Activated B cell treated with CpG ODN at 0.5 μM for 24 hours (primary cell): ENCODE data around the gene IPP. TPM values are rescaled to one million over a fixed set of nuclear protein-coding genes. Genes with fewer than 3 reads are reported as not detected.

Source experiments
- ATAC-seq: fragments of 200-7000 bp; cut with Tn5 transposase; one replicate; pipeline ENCODE4 v1.10.0; 2021; ENCODE audit warnings: low read depth, mild to moderate bottlenecking, moderate library complexity
- CTCF ChIA-PET: fragments of 350-600 bp; sonication (Branson Sonifier 250); formaldehyde crosslinking; loops from one replicate; lab custom pipeline; 2021; ENCODE audit warnings: antibody characterized with exemption; lab: Charles Lee
- POLR2A ChIA-PET: fragments of 350-600 bp; sonication (Branson Sonifier 250); formaldehyde crosslinking; loops from one replicate; lab custom pipeline; 2021; ENCODE audit warnings: antibody characterized with exemption; lab: Charles Lee
- DNase-seq: peaks from one replicate; pipeline ENCODE4 v3.0.0; 2022
- H3K27ac Mint-ChIP-seq: one replicate; pipeline ENCODE4 v1.8.0; 2020; ENCODE audit warnings: mixed read lengths
- H3K27me3 Mint-ChIP-seq: one replicate; pipeline ENCODE4 v1.8.0; 2021; ENCODE audit warnings: mixed read lengths
- H3K36me3 Mint-ChIP-seq: one replicate; pipeline ENCODE4 v1.8.0; 2021; ENCODE audit warnings: low read depth, mixed read lengths
- H3K4me1 Mint-ChIP-seq: one replicate; pipeline ENCODE4 v1.8.0; 2021; ENCODE audit warnings: mixed read lengths
- H3K4me3 Mint-ChIP-seq: one replicate; pipeline ENCODE4 v1.8.0; 2020; ENCODE audit warnings: mild to moderate bottlenecking, mixed read lengths
- H3K9me3 Mint-ChIP-seq: one replicate; pipeline ENCODE4 v1.8.0; 2020; ENCODE audit warnings: mixed read lengths
- intact Hi-C: fragments of 100-400 bp; cut with micrococcal nuclease; formaldehyde crosslinking; loops from one replicate; pipeline ENCODE4 v1.15.1; 2024
- total RNA-seq: library from RNA; stranded (reverse); gene quantifications from 2 replicates; pipeline ENCODE4 v1.2.3, GENCODE V29; 2022
- TF ChIP-seq, protein P1 (sequence below): fragments of 200-600 bp; IDR thresholded peaks from one replicate; pipeline ENCODE4 v1.8.0; 2022; ENCODE audit warnings: antibody characterized with exemption, mild to moderate bottlenecking

Gene IPP
- total RNA-seq, 1 donor from 2014 or later: 11.4 TPM

DNA sequence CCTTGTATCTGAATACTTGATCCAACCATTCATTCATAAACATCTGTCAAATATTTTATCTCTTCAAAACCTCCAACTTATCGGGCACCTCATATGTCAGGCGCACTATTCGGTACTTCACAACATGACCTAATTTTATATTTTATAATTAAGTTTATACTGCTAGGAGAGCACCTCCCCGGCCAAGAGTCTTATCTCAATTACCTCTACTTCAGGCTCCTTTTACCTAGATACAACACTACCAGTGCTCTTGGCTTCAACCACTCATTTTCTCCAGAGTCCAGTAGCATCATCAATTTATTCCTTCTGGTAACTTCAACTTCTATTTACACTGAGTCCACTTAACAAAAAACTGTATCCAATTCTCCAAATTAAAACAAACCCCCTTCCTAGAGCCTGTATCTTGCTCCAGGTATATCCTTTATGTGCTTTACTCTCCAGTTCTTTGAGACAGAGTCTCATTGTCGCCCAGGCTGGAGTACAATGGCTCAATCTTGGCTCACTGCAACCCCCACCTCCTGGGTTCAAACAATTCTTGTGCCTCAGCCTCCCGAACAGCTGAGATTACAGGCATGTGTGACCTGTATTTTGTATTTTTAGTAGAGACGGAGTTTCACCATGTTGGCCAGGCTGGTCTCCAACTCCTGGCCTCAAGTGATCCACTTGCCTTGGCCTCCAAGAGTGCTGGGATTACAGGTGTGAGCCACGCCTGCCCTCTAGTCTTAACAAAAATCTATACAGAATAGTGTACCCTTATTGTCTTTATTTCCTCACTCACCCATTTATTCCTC, 82.9 kb downstream of the IPP start:
- TF ChIP-seq, protein P1, sequence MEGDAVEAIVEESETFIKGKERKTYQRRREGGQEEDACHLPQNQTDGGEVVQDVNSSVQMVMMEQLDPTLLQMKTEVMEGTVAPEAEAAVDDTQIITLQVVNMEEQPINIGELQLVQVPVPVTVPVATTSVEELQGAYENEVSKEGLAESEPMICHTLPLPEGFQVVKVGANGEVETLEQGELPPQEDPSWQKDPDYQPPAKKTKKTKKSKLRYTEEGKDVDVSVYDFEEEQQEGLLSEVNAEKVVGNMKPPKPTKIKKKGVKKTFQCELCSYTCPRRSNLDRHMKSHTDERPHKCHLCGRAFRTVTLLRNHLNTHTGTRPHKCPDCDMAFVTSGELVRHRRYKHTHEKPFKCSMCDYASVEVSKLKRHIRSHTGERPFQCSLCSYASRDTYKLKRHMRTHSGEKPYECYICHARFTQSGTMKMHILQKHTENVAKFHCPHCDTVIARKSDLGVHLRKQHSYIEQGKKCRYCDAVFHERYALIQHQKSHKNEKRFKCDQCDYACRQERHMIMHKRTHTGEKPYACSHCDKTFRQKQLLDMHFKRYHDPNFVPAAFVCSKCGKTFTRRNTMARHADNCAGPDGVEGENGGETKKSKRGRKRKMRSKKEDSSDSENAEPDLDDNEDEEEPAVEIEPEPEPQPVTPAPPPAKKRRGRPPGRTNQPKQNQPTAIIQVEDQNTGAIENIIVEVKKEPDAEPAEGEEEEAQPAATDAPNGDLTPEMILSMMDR: no peak
- DNase-seq (no peak), ATAC-seq (no peak)
- H3K4me1 Mint-ChIP-seq: peaks cover 42% of the 10 kb centered on the region
- CTCF ChIA-PET: no interaction called here
- POLR2A ChIA-PET: no interaction called here
- peaks cover 24% of the 10 kb centered on the region for H3K36me3 Mint-ChIP-seq
- intact Hi-C loops: no loop called here
- no peak overlapping the region for H3K4me3 Mint-ChIP-seq
- H3K27ac Mint-ChIP-seq: no peak overlapping the region
- no peaks in the 10 kb centered on the region for H3K27me3 Mint-ChIP-seq
- no peaks in the 10 kb centered on the region for H3K9me3 Mint-ChIP-seq

DNA sequence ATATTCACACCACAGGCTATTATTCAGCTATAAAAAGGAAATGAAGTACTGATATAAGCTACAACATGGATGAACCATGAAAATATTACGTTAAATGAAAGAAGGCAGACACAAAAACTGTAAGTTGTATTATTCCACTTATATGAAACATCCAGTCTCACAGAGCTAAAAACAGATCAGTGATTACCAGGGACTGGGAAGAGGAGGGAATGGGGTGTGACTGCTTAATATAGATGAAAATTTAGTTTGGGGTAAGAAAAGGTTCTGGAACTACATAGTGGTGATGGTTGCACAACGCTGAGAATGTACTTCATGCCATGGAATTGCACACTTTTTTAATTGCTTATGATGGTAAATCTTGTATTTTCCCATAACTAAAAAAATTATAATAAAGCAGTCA, 83.6 kb downstream of the IPP start:
- H3K27me3 Mint-ChIP-seq: no peaks in the 10 kb centered on the region
- no peak overlapping the region for H3K4me3 Mint-ChIP-seq
- TF ChIP-seq, protein P1: no peak
- ATAC-seq: no peak
- H3K36me3 Mint-ChIP-seq: peaks cover 26% of the 10 kb centered on the region
- ChIA-PET POLR2A (no interaction called here), CTCF (no interaction called here)
- intact Hi-C loops: no loop called here
- H3K4me1 Mint-ChIP-seq: peaks cover 40% of the 10 kb centered on the region
- no peaks in the 10 kb centered on the region for H3K9me3 Mint-ChIP-seq
- DNase-seq: no peak
- H3K27ac Mint-ChIP-seq: no peak overlapping the region

DNA sequence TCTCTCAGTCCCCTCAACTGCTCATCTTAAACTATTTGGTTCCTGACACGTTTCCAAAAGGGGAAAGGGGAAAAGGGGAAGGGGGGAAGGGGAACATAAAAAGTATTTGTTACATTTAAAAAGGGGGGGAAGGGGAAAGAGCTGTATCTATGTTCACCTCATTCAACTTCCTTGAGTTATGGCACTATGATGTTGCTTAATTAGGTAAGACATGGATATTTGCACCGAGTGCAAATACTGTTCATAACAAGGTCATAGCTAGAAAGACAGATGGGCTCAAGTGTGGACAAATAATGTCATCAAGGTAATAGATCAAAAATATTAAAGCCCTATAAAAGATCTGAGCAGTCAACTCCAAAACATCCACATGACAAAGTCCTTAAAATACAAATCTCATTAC, 90.1 kb downstream of the IPP start:
- TF ChIP-seq, protein P1: no peak
- intact Hi-C loops: no loop called here
- POLR2A ChIA-PET: interaction anchor here (0.8 kb wide), 1 partner anchor 11 kb away, joined by 5 read pairs; no protein-coding TSS in a partner anchor
- Mint-ChIP-seq H3K4me3 (no peak overlapping the region), H3K27ac (no peak overlapping the region), H3K36me3 (peaks cover 66% of the 10 kb centered on the region), H3K27me3 (no peaks in the 10 kb centered on the region), H3K9me3 (no peaks in the 10 kb centered on the region), H3K4me1 (peaks cover 8% of the 10 kb centered on the region)
- no peak for DNase-seq
- CTCF ChIA-PET: no interaction called here
- ATAC-seq: no peak

DNA sequence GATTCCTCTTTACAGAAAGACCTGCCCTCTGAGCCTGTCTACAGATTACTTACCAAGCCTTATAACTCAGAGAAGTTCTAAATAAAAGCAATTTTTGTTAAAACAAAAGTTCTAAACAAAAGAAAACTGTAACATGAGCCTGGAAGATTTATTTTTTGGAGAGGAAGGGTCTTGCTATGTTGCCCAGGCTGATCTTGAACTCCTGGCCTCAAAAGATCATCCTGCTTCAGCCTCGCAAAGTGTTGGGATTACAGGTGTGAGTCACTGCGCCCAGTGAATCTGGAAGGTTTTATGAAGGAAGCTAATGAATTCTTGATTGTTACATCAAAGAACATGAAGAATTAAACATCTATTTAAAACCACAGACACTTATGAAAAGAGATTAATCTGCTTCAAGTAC, 91.2 kb downstream of the IPP start:
- Mint-ChIP-seq H3K4me1 (peaks cover 5% of the 10 kb centered on the region), H3K36me3 (peaks cover 77% of the 10 kb centered on the region), H3K4me3 (no peak overlapping the region), H3K9me3 (no peaks in the 10 kb centered on the region), H3K27ac (no peak overlapping the region), H3K27me3 (no peaks in the 10 kb centered on the region)
- TF ChIP-seq, protein P1: no peak
- ChIA-PET CTCF (no interaction called here), POLR2A (no interaction called here)
- DNase-seq (no peak), ATAC-seq (no peak)
- intact Hi-C loops: no loop called here

DNA sequence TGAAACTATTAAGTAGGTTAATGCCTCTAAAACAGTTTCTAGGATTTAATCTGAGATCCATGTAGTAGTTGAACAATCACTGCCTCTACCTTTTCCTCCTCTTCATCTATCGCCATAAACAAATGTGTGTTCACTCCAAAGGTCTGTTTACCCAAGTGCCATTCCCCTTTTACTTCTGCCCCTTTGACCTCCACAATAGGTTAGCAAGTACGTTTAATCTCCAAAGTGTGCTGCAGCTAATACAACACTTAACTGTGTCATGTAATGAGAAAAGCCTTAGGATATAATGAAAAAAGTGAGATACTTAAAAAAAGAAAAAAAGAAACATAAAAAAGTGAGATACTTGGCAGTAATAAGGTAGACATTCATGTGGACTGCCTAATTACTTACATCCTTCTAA, 92.3 kb downstream of the IPP start:
- ATAC-seq (no peak), DNase-seq (no peak)
- POLR2A ChIA-PET: interaction anchor here (0.6 kb wide), 1 partner anchor 89 kb away, joined by 4 read pairs; no protein-coding TSS in a partner anchor
- CTCF ChIA-PET: no interaction called here
- TF ChIP-seq, protein P1: no peak
- H3K27ac Mint-ChIP-seq: no peak overlapping the region
- H3K27me3 Mint-ChIP-seq: no peaks in the 10 kb centered on the region
- no peak overlapping the region for H3K4me3 Mint-ChIP-seq
- intact Hi-C loops: no loop called here
- H3K36me3 Mint-ChIP-seq: peaks cover 76% of the 10 kb centered on the region
- H3K4me1 Mint-ChIP-seq: peaks cover 2% of the 10 kb centered on the region
- H3K9me3 Mint-ChIP-seq: no peaks in the 10 kb centered on the region
